Activated T-helper 9 cell treated with anti-CD3 and anti-CD28 coated beads, Interleukin-2, amount 50 U/mL, for 16 hours (primary cell): ENCODE data around the gene FBXO10.

ENCODE experiments used
- DNase-seq: peaks from one replicate; pipeline ENCODE4 v3.0.0-alpha.2; 2020; ENCODE audit warnings: low read depth

The FBXO10 gene

DNA sequence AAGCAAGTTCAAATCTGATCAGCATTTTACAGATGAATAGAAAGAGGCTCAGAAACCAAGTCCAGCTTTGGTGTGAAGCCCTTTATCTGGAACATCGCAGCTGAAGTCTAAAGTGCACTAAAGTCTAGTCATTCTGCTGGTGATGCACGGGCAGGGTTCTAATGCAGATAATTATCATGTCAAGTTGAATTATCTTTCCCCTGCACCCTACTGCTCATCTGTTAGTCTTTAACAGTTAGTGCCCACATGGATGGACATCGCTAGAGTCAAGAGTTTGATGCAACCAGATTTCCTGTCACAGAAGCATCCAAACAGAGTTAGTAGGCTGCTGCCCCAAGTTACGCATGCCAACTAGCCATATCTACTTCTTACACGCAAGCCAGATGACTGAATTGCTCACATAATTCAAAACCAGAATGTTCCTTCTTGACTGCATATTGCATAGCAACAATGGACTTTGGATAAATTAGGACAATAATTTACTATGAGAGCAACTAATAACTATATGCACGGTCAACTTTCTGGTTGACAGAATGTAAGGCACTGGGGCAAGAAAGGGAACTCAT, 17.8 kb upstream of the FBXO10 start:
- no peak for DNase-seq

DNA sequence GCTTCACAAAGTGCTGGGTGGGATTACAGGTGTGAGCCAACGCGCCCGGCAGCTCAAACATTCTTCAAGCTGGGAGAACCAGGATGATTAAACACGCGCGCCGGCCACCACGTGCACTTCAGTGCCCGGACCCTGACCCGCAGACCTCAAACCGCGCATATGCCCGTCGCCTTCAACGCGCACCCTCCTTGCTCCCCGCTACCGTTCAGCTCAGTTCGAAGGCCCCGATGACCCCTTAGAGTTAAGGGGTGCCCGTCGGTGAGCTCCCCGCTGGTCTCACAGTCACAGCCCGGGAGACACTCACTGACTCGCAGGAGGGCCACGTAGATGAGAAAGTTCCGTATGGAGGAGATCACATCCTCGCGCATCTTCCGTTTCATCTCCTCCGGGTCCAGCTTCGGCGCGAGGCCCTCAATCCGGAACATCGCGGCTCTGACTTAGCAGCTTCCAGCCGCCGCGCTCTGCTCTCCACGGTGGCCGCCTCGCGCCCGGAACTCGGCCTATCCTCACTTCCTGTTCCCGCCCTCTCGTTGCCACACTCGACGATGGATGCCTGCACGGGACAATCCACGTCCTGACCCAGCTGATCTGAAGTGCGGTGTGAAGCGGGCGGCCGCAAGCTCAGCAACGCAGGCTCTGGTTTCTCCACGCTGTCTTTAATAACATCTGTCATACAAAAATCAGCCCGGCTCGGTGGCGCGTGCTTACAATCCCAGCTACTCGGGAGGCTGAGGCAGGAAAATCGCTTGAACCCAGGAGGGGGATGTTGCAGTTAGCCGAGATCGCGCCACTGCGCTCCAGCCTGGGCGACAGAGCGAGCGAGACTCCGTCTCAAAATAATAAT, 16.1 kb upstream of the FBXO10 start, which contains the start of gene TOMM5:
Gene TOMM5, minus strand, starts transcription at position 490 of the 844 bp plus-strand sequence. Its CDS starts 65 bp downstream, at position 425.
- DNase-seq = peak; percentile 85

DNA sequence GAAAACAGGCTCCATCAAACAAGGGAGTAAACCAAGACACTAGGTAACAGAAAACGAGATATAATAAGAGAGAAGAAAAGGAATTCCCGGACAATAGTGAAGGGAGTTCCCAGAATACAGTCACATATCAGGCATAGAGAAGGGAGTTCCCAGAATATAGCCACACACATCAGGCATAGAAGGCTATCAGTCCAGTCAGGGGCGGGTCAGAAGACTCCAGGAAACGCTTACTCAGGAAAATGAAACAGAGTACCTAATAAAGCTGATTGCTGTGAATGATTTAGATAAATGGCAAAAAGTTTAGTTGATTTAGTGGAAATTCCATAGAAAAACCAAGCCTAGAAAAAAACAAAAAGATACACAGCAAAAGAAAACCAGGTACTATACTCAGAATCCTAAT, 11.3 kb upstream of the FBXO10 start:
- no peak for DNase-seq

DNA sequence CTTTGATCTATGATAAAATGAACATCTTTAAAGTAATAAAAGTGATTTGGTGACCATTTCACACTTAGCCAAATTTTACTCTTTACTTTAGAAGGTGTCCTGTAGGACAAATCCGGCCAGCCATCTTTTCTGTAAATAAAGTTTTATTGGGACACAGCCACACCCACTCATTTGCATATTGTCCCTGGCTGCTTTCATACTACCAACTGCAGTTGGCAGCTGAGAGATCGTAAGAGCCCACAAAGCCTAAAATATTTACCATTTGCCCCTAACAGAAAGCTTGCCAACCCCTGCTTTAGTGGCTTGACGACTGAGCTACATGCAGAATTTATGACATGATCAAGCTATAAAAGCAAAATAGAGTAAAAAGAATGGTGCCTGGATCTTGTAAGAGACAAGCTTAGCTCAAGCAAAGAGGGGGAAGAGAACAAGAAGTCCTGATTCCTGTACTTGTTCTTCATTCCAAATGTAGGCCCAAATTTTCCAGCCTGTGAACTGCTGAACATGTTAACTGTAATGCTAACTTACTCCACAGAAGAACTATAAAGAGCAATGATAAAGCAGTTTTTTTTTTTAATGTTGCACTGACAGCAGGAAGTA, 7.4 kb upstream of the FBXO10 start:
- no peak for DNase-seq

DNA sequence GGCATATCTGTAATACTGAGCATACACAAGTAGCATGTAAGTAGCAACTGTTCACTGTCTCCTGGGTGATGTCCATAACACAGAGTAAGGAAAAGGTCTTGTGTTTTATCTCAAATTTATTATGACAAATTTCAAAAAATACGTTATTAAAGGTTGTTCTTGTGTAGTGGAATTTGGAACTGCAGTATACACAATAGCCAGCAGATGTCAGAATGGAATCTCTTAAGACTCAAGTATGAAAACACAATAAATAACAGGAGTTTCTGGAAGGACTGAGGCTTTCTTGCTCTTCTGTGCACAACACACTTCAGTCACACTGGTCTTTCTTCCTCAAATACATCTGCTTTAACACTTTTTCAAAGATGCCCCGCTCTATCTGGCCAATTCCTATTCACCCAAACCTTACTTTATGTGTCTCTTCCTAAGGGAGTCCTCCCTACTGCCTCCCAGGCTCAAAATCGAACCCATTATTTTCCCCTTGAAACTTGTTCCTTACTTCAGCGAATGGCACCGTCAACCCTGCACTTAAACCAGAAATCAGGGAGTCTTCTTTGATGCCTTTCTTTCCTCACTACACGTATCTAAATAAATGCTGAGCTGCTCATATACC, 6.5 kb upstream of the FBXO10 start:
- DNase-seq = no peak

DNA sequence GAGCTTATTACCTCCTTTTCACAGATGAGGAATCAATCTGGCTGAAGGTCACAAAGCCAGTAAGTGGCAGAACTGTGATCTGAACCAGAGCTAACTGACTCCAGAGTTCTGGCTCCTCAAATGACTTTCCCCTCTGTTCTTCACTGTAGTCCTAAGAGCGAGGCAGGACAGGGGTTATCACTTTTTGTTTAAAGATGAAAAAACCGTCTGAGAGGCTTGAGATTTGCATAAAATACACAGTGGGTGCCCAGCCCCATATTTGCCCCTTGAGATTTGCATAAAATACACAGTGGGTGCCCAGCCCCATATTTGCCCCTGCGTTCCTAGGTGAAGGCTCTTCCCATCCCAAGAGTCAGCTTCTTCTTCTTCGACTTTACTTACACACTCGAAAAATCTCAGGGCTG, 667 bp downstream of the FBXO10 start:
- no peak for DNase-seq

DNA sequence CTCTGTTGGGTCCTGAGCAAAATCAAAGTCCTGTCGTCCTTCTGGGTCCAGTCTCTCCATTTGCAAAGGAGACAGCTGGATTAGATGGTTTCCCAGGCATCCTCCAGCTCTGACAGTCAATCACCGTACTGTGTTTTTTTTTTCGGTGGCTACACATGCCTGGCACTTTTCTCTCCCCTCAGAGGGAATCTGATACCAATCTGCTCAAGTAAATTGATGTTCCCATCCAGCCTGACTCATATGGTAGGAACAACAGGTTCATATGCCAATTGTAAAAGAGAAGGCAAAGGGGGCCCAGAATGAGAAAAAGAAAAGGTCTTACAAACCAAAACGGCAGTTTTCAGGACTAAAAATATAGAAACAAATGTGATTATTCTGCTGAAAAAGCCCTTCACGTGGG, 1.2 kb downstream of the FBXO10 start:
- DNase-seq = no peak

DNA sequence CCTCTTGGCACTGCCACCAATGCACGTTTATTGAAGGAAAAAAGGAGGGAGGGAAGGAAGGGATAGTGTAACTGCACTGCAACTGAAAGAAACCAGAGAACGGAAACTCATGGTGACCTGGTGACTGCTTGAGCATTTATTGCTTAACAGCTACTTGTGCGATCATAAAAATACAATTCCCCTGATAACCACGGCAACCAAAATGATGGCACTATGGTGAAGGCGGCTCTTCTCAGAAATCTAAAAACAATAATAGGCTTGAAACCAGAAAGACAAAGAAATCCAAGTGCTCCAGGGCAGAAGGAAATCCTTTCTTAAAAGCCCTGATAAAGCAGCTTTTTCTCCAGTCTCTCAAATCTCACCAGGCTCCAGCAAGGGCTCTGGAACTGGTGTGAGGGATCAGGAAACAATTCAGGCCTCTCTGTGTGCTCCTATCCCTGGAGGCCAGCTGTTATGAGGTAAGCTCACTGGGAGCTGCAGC, 1.9 kb downstream of the FBXO10 start:
- DNase-seq = no peak

DNA sequence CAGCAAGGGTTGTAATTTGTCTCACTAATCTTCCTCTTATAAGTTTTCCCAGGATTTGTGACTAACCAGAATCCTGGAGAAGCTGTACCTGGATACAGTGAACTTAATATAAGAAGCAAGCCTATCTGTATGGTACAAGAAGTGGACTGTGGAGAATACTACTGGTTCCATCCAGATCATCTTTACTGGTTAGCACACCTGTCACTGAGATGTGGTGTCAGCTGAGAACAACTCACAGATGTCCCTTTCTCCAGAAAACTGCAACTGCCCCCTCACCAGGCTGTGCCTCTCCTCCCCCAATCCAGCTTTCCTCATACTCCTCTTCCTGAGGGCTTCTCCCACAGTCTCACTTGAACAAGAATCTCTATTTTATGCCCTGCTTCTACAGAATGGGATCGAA, 4.9 kb downstream of the FBXO10 start:
- DNase-seq = no peak

DNA sequence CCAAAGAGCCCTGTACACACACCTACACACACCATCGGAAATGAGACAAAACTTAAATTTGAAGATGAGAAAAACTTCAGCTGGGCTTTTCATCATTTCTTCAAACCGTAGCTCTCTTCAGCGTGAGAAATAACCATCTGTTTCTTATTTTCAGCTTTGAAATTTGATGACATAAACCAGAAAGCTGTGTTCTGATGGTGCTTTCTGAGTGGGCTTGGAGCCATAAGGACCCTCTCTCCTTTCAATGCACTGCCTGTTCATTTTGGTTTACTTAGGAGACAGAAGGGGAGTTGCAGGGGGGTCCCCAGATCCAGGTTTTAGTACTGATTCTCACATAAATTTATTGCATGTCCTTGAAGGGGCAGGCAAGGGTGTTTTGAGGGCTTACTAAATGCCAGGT, 9.5 kb downstream of the FBXO10 start:
- DNase-seq = no peak

DNA sequence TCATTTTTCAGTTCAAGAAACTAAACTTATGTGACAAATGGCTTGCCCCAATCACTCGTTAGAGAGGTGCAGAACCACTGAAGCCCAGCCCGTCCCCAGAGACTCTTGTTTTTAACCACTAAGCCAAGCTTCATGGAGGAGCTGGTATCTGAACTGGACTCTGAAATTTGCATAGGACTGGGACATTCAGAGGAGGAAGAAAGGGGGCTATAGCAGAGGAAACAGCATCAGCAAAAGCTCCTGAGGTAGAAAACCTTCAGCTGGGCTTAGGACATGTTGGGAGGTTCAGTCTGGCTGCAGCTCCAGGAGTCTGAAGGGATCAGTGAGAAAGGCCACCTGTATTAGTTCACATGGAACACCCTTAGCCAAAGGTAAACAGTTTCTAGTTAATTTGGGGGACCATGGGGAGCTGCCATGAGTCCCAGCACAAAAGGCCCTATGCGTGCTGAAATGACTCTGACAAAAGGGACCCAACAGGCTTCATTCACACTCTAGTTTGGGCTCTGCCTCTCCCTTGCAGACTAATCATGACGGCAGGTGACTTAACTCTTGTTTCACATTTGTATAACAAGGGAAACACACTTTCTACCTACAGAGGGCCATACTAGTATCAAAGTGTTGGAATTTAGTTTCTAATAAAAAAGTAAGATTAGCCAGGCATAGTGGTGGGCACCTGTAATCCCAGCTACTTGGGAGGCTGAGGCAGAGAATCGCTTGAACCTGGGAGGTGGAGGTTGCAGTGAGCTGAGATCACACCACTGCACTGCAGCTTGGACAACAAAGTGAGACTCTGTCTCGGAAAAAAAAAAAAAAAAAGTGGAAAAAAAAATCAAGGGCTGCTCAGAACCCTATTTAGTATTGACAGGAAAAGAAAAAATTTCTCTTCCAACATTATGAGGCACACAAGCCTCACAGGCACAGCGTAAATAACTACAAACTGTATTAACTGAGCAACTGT, 10.2 kb downstream of the FBXO10 start:
- DNase-seq = no peak

DNA sequence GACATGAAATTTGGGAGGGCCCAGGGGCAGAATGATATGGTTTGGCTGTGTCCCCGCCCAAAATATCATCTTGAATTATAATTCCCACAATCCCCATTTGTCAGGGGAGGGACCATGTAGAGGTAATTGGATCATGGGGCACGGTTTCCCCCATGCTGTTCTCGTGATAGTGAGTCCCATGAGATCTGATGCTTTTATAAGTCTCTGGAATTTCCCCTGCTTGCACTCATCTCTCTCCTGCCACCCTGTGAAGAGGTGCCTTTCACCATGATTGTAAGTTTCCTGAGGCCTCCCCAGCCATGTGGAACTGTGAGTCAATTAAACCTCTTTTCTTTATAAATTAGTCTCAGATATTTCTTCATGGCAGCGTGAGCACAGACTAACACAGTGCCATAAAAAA, 11.3 kb downstream of the FBXO10 start:
- DNase-seq = no peak

DNA sequence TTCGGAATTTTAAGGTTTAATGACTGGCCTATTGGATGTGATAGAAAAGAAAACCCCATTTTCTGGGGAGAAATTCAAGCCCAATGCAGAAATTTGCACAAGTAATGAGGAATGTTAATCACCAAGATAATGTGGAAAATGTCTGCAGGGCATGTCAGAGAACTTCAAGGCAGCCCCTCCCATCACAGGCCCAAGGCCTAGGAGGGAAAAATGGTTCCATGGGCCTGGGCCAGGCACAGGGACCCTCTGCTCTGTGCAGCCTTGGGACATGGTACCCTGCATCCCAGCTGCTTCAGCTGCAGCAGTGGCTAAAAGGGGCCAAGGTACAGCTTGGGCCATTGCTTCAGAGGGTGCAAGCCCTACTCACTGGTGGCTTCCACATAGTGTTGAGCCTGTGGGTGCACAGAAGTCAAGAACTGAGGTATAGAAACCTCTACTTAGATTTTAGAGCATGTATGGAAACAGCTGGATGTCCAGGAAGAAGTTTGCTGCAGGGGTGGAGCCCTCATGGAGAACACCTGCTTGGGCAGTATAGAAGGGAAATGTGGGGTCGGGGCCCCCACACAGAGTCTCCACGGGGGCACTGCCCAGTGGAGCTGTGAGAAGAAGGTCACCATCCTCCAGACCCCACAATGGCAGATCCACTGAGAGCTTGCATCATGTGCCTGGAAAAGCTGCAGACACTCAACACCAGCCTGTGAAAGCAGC, 12.2 kb downstream of the FBXO10 start:
- DNase-seq = no peak

DNA sequence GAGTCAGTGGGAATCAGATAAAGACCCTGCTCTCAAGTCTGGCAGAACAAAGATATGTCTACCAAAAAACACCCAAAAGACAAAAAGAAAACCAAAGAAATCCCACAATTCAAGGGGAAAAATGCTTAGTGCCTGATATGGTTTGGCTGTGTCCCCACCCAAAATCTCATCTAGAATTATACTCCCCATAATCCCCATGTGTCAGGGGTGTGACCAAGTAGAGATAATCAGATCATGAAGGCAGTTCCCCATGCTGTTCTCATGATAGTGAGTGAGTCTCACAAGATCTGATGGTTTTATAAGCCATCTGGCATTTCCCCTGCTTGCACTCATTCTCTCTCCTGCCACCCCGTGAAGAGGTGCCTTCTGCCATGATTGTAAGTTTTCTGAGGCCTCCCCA, 13.4 kb downstream of the FBXO10 start:
- DNase-seq = no peak

DNA sequence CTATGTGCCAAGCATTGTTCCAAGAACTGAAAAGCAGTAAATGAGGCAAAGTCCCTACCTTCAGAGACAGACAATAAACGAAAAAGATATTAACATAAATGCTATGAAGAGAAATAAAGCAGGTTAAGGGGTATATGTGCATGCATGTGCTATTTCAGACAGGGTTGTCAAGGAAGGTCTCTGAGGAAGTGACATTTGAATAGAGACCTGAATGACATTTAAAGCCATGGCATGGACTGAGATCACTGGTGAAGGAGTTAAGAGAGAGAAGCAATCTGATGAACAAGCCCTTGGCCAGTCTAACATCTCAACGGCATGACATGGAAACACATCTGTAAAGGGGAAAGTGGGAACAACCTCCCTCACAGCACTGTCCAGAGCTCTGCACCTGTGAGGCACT, 14.5 kb downstream of the FBXO10 start:
- no peak for DNase-seq

DNA sequence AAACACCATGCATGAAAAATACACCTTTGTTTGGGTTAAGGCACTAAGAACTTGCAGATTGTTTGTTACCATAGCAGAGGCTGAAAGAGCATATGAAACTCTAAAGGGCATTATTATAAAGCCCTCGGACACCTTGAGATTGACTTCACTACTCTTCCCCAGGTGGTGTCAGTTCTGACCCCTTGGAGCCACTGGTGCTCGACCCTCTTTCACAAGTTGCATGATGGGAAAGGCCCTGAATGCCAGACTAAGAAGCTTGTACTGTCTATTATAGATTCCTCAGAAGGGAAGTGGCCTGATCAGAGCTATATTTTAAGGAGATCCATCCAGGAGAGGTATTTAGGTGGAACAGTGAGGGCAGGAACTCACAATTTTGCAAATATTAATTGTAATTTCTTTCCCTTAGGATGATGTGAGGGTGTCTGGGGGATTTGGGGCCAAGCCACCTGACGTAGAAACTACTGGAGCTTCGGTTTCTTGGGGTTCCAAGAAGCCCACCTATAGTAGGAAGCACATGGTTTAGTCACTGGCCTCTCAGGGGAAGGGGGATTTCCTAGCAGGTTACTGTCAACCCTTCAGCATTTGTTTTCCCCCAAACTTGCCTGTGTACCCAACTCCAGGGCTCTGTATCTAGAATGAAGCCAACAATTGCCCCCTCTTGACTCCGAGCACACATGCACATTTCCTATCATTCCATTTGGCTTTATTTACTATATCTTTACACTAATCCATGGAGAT, 16.2 kb downstream of the FBXO10 start:
- no peak for DNase-seq

DNA sequence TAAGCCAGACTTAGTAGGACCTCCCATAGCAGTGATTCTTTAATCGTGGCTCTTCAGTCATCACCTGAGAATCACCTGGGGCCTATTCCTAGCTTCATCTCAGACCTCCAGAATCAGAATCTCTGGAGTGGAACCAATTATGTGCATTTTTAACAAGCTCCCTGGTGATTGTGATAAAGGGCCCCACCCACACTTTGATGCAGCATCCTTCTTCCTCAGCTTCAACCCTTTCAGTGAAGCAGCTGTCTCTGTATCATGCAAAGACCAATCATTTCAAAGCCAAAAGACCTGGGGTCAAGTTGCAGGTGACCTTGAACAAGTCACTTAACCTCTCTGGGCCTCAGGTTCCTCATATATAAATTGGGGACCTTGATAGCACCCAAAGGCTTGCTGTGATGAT, 17.1 kb downstream of the FBXO10 start:
- no peak for DNase-seq

DNA sequence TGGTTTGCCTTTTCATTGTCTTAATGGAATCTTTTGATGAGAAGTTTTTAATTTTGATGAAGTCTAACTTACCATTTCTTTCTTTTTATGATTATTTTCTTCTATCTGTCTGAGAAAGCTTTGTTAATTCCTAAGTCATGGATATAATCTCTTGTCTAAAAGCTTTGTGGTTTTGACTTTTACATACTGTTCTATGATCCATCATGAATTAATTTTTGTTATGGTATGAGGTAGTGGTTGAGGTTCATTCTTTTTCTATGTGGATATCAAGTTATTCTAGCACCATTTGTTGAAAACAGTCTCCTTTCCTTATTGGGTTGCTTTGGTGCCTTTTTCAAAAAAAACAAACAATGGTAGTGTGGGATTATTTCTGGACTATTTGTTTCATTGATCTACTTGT, 20.4 kb downstream of the FBXO10 start:
- no peak for DNase-seq

DNA sequence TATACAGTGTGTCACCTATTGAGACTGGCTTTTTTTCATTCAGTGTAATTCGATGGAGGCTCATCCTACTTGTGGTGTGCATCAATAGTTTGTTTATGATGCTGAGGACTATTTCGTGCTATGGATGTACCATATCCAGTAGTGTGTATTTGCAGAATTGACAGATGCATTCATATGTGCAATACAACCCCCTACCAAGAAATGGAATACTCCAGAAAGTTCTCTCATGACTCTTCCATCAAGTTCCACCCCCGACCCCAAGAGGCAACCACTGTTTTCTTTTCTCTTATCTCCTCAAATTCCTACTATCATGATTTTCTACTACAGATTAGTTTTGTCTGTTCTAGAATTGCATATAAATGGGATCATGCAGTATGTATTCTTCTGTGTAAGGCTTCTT, 21.9 kb downstream of the FBXO10 start:
- no peak for DNase-seq

DNA sequence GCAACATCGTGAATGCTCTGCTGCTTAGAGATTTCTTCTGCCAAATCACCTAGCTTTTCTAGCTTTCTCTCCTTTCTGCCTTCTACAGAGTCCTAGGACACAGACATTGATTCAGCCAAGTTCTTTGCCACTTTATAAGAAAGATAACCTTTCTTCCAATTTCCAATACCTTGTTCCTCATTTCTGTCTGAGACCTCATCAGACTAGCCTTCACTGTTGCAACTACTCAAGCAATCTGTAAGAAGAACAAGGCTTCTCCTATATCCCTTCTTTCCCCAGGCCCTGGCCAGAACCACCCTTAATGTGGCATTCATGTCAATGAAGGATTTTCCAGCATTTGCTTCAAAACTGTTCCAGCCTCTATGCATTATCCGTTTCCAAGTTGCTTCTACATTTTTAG, 24.3 kb downstream of the FBXO10 start:
- no peak for DNase-seq
